H9 (cell line): Measurements from ENCODE around the gene ATP5MC2. TPM values are rescaled to one million over a fixed set of nuclear protein-coding genes. Genes with fewer than 3 reads are reported as not detected.

ENCODE experiments used
- DNase-seq: peaks from one replicate; pipeline ENCODE4 v3.0.0-alpha.2; 2017
- H2AFZ ChIP-seq: one replicate; pipeline ENCODE4 v1.6.1; 2013; ENCODE audit warnings: mild to moderate bottlenecking, low read length, control low read depth, moderate library complexity
- H2AK5ac ChIP-seq: 2 replicates; pipeline ENCODE4 v1.6.1; 2013; ENCODE audit warnings: low read length, control low read depth, mixed read lengths; ENCODE audit not compliant: insufficient read length
- H2BK120ac ChIP-seq: one replicate; pipeline ENCODE4 v1.6.1; 2013; ENCODE audit warnings: low read depth, mild to moderate bottlenecking, low read length, control low read depth, inconsistent platforms; ENCODE audit not compliant: poor library complexity, severe bottlenecking
- H2BK12ac ChIP-seq: 2 replicates; pipeline ENCODE4 v1.6.1; 2013; ENCODE audit warnings: low read length, control low read depth, mixed read lengths, low read depth; ENCODE audit not compliant: insufficient read length
- H2BK15ac ChIP-seq: 2 replicates; pipeline ENCODE4 v1.6.1; 2013; ENCODE audit warnings: low read depth, low read length, control low read depth
- H2BK20ac ChIP-seq: one replicate; pipeline ENCODE4 v1.6.1; 2013; ENCODE audit warnings: low read depth, mild to moderate bottlenecking, low read length, control low read depth, inconsistent platforms; ENCODE audit not compliant: poor library complexity, severe bottlenecking
- H2BK5ac ChIP-seq: 2 replicates; pipeline ENCODE4 v1.6.1; 2013; ENCODE audit warnings: low read length, control low read depth, mixed read lengths; ENCODE audit not compliant: insufficient read length
- H3K14ac ChIP-seq: 2 replicates; pipeline ENCODE4 v1.6.1; 2013; ENCODE audit warnings: low read length, control low read depth; ENCODE audit not compliant: insufficient read depth
- H3K18ac ChIP-seq: 2 replicates; pipeline ENCODE4 v1.6.1; 2013; ENCODE audit warnings: low read depth, mild to moderate bottlenecking, mixed read lengths, low read length, control low read depth; ENCODE audit not compliant: insufficient read length
- H3K23ac ChIP-seq: 2 replicates; pipeline ENCODE4 v1.6.1; 2013; ENCODE audit warnings: low read length, control low read depth, mixed read lengths, low read depth; ENCODE audit not compliant: insufficient read length
- H3K23me2 ChIP-seq: 2 replicates; pipeline ENCODE4 v1.6.1; 2013; ENCODE audit warnings: low read depth, mild to moderate bottlenecking, mixed read lengths, low read length, control low read depth; ENCODE audit not compliant: insufficient read length, poor library complexity, severe bottlenecking
- H3K27ac ChIP-seq: 2 replicates; pipeline ENCODE4 v1.5.1; 2013; ENCODE audit warnings: low read length, control low read depth, mixed read lengths, low read depth; ENCODE audit not compliant: insufficient read length
- H3K27me3 ChIP-seq: 2 replicates; pipeline ENCODE4 v1.6.1; 2013; ENCODE audit warnings: low read length, control low read depth, inconsistent platforms; ENCODE audit not compliant: insufficient read depth
- H3K4ac ChIP-seq: 2 replicates; pipeline ENCODE4 v1.6.1; 2013; ENCODE audit warnings: low read depth, mild to moderate bottlenecking, control low read depth, inconsistent platforms, low read length, moderate library complexity
- H3K4me1 ChIP-seq: 2 replicates; pipeline ENCODE4 v1.6.1; 2013; ENCODE audit warnings: low read length, control low read depth, inconsistent platforms; ENCODE audit not compliant: insufficient read depth
- H3K4me2 ChIP-seq: 2 replicates; pipeline ENCODE4 v1.6.1; 2013; ENCODE audit warnings: low read length, control low read depth, mixed read lengths; ENCODE audit not compliant: insufficient read length, insufficient read depth
- H3K56ac ChIP-seq: 2 replicates; pipeline ENCODE4 v1.6.1; 2013; ENCODE audit warnings: low read depth, mild to moderate bottlenecking, mixed read lengths, low read length, control low read depth; ENCODE audit not compliant: insufficient read length
- H3K79me1 ChIP-seq: 2 replicates; pipeline ENCODE4 v1.6.1; 2013; ENCODE audit warnings: low read depth, mild to moderate bottlenecking, moderate library complexity, low read length, control low read depth, inconsistent platforms; ENCODE audit not compliant: insufficient read depth, poor library complexity, severe bottlenecking
- H3K79me2 ChIP-seq: 2 replicates; pipeline ENCODE4 v1.6.1; 2013; ENCODE audit warnings: low read length, control low read depth, inconsistent platforms; ENCODE audit not compliant: insufficient read depth
- H3K9ac ChIP-seq: 2 replicates; pipeline ENCODE4 v1.6.1; 2013; ENCODE audit warnings: low read length, control low read depth, mixed read lengths; ENCODE audit not compliant: insufficient read length; ENCODE audit errors: extremely low read depth
- H3K9me3 ChIP-seq: one replicate; pipeline ENCODE4 v1.6.1; 2013; ENCODE audit warnings: low read depth, low read length, inconsistent platforms; ENCODE audit not compliant: control insufficient read depth
- H3T11ph ChIP-seq: one replicate; pipeline ENCODE4 v1.6.1; 2013; ENCODE audit warnings: mild to moderate bottlenecking, low read length, control low read depth, inconsistent platforms
- H4K20me1 ChIP-seq: one replicate; pipeline ENCODE4 v1.6.1; 2013; ENCODE audit not compliant: control insufficient read depth, insufficient read length, insufficient read depth
- H4K5ac ChIP-seq: 2 replicates; pipeline ENCODE4 v1.6.1; 2013; ENCODE audit warnings: low read depth, mild to moderate bottlenecking, mixed read lengths, low read length, control low read depth; ENCODE audit not compliant: insufficient read length
- H4K8ac ChIP-seq: replicated peaks from 2 replicates; pipeline ENCODE4 v1.6.1; 2013; ENCODE audit warnings: low read length, control low read depth, mixed read lengths, low read depth; ENCODE audit not compliant: insufficient read length
- H4K91ac ChIP-seq: 2 replicates; pipeline ENCODE4 v1.6.1; 2013; ENCODE audit warnings: low read depth, mild to moderate bottlenecking, moderate library complexity, mixed read lengths, low read length, control low read depth; ENCODE audit not compliant: insufficient read length
- H3K27ac Mint-ChIP-seq, 3 experiments: 2 replicates in 2 of 3; 3 replicates in 1 of 3; pipeline ENCODE4 v1.8.0; 2020 to 2021; ENCODE audit warnings: mixed read lengths in 3 of 3, mild to moderate bottlenecking in 1 of 3, moderate library complexity in 1 of 3
- H3K27me3 Mint-ChIP-seq: 2 replicates; pipeline ENCODE4 v1.8.0; 2021; ENCODE audit warnings: low read depth, mild to moderate bottlenecking, moderate library complexity, mixed read lengths
- H3K36me3 Mint-ChIP-seq, 3 experiments: 2 replicates in 2 of 3; 3 replicates in 1 of 3; pipeline ENCODE4 v1.8.0; 2020 to 2021; ENCODE audit warnings: low read depth in 3 of 3, mixed read lengths in 3 of 3; ENCODE audit not compliant: insufficient read depth in 1 of 3
- H3K4me1 Mint-ChIP-seq, 2 experiments: 2 replicates each; pipeline ENCODE4 v1.8.0; 2020; ENCODE audit warnings: mixed read lengths in 2 of 2
- H3K4me3 Mint-ChIP-seq, 2 experiments: 2 replicates in 1 of 2; 3 replicates in 1 of 2; pipeline ENCODE4 v1.8.0; 2020 to 2021; ENCODE audit warnings: mild to moderate bottlenecking in 2 of 2, mixed read lengths in 2 of 2, moderate library complexity in 1 of 2
- H3K9me3 Mint-ChIP-seq, 2 experiments: 2 replicates in 1 of 2; 3 replicates in 1 of 2; pipeline ENCODE4 v1.8.0; 2020; ENCODE audit warnings: mild to moderate bottlenecking in 2 of 2, mixed read lengths in 2 of 2, moderate library complexity in 1 of 2
- CTCF ChIP-seq: fragments of 200-600 bp; sonication (generic); conservative IDR thresholded peaks from 3 replicates; pipeline ENCODE4 v1.8.0; 2021; ENCODE audit warnings: antibody characterized with exemption, mild to moderate bottlenecking
- WGBS: extraction: QIAGEN DNeasy Blood & Tissue Kit; methylation state at CpG from one replicate; pipeline ENCODE4 v1.1.7; 2013; ENCODE audit warnings: missing lambda C conversion rate, low lambda C conversion rate, mixed read lengths; ENCODE audit not compliant: insufficient read length; ENCODE audit errors: extremely low coverage; 5-methylcytosine and 5-hydroxymethylcytosine counted together
- total RNA-seq: library from RNA; stranded (reverse); gene quantifications from 2 replicates; pipeline ENCODE4 v1.2.1, GENCODE V29; 2021

Gene ATP5MC2
- total RNA-seq, 1 experiment from 2014 or later = 379 TPM

- Histone ChIP-seq H4K20me1 (no peaks in the 10 kb centered on the region), H3K4me2 (no peak overlapping the region), H3K9ac (no peak overlapping the region), H4K8ac (no peak overlapping the region), H3K56ac (no peak overlapping the region), H2AFZ (no peak overlapping the region), H3K4ac (no peak overlapping the region), H2BK5ac (no peak overlapping the region), H4K5ac (no peak overlapping the region), H3K27me3 (peaks cover 4% of the 10 kb centered on the region; the same call in 1 of the 2 replicates), H3K14ac (no peak overlapping the region), H4K91ac (no peak overlapping the region), H3K27ac (no peak overlapping the region), H3T11ph (no peak overlapping the region), H3K18ac (no peak overlapping the region), H3K79me2 (no peaks in the 10 kb centered on the region), H2BK120ac (no peak overlapping the region), H2BK15ac (no peak overlapping the region), H3K23ac (no peak overlapping the region), H3K79me1 (no peaks in the 10 kb centered on the region), H3K23me2 (peaks cover 17% of the 10 kb centered on the region), H2BK12ac (no peak overlapping the region), H3K9me3 (no peaks in the 10 kb centered on the region), H3K4me1 (no peaks in the 10 kb centered on the region; the same call in 1 of the 2 replicates), H2BK20ac (no peak overlapping the region), H2AK5ac (no peak overlapping the region)
- no peak for DNase-seq
- Mint-ChIP-seq H3K4me1 (peaks cover 26 to 33% of the 10 kb centered on the region in 2 experiments), H3K9me3 (peaks cover 0 to 3% of the 10 kb centered on the region in 2 experiments; a peak in 1 of 5 replicates), H3K4me3 (no peak overlapping the region), H3K36me3 (no peaks in the 10 kb centered on the region), H3K27me3 (peaks cover 83% of the 10 kb centered on the region), H3K27ac (no peak overlapping the region)
- no peak for TF ChIP-seq CTCF
- no CpG with 5 or more reads among the region's 5 CpGs for WGBS
Measured at GRCh38 chr12:53699678-53700025, 23.8 kb upstream of the ATP5MC2 start.
